Measurements from ENCODE around the gene XRCC4. TPM values are rescaled to one million over a fixed set of nuclear protein-coding genes. Genes with fewer than 3 reads are reported as not detected.

Gene XRCC4
- polyA plus RNA-seq, 1 donor from 2014 or later: 22.9 TPM

DNA sequence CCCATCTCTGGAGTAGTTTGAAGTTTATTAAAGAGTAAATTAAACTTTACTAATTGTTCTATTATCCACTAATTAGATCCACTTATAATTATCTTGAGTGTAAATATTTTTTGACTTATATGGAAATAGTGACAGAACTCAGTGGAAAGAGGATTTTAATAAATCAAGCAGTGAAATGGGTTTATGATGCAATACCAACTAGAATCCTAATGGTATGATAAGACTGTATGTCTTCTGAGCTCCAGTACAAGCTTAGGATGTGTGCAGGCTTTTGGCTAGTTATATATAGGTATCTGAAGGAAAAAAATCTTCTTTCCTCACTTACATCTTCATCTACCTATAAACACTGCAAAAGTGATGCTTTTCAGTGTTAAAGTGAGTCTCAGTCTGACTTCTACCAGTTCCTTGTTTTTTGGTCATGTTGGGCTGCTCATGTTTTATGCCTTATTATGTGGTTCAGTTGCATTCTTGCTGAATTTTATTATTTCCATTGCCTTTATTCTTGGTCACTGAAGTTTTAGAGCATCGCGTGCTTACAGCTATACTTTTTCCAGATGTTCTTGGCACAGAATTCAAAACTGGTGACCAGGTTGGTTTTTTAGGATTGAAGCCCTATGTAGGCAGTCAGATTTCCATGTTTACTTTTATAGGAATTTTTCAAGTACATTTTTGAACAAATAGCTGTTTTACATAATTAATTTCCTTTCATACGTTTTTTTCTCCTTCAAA, 30.5 kb downstream of the XRCC4 start:
- Histone ChIP-seq H3K9me3 (ENCODE audit: low read length) (no peaks in the 10 kb centered on the region), H3K4me3 (ENCODE audit: low read length) (no peak overlapping the region), H3K27ac (ENCODE audit: low read length) (no peak overlapping the region), H3K79me2 (replicated peaks; ENCODE audit: insufficient read depth, low read length) (no peaks in the 10 kb centered on the region), H3F3A (ENCODE audit: insufficient read depth, low read length, poor library complexity, severe bottlenecking) (no peaks in the 10 kb centered on the region), H3K9me2 (ENCODE audit: insufficient read depth, low read length) (no peaks in the 10 kb centered on the region), H3K36me3 (ENCODE audit: insufficient read depth, low read length) (no peaks in the 10 kb centered on the region), H3K4me2 (ENCODE audit: low read length) (no peak overlapping the region), H4K20me1 (ENCODE audit: insufficient read depth) (no peaks in the 10 kb centered on the region), H3K9ac (ENCODE audit: low read length) (no peak overlapping the region), H3K27me3 (ENCODE audit: insufficient read depth, low read depth, low read length) (no peaks in the 10 kb centered on the region), H2AFZ (ENCODE audit: low read depth, low read length) (no peak overlapping the region)
- TF ChIP-seq MXI1 (conservative IDR thresholded peaks at IDR 0.05; ENCODE audit: poor library complexity, severe bottlenecking) (no peak), POLR2AphosphoS5 (IDR thresholded peaks at IDR 0.05) (no peak), SMC3 (conservative IDR thresholded peaks at IDR 0.05; ENCODE audit: poor library complexity) (no peak)

DNA sequence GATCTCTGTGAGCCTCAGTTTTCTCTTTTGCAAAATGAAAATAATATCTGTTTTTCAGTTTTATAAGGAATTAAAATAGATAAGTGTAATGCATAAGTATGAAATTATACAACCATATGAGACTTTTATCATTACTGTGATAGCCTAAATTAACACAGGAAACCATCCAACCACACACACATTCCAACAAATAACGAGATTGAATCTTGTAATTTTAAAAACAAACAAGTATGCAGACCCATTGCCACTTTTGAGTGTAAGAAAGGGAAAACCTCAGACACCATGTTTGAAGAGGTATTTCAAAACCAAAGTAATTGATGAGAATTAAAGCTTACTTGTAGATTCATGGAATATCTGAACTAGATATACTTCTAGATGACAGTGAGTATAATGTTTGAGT, 32.0 kb downstream of the XRCC4 start:
- H3K79me2 ChIP-seq (replicated peaks; ENCODE audit: insufficient read depth, low read length): no peaks in the 10 kb centered on the region
- H3K9ac ChIP-seq (ENCODE audit: low read length): no peak overlapping the region
- no peak overlapping the region for H3K27ac ChIP-seq (ENCODE audit: low read length)
- no peaks in the 10 kb centered on the region for H3K9me2 ChIP-seq (ENCODE audit: insufficient read depth, low read length)
- H3F3A ChIP-seq (ENCODE audit: insufficient read depth, low read length, poor library complexity, severe bottlenecking): no peaks in the 10 kb centered on the region
- H3K27me3 ChIP-seq (ENCODE audit: insufficient read depth, low read depth, low read length): no peaks in the 10 kb centered on the region
- H3K9me3 ChIP-seq (ENCODE audit: low read length): no peaks in the 10 kb centered on the region
- H3K36me3 ChIP-seq (ENCODE audit: insufficient read depth, low read length): no peaks in the 10 kb centered on the region
- H4K20me1 ChIP-seq (ENCODE audit: insufficient read depth): no peaks in the 10 kb centered on the region
- TF ChIP-seq SMC3 (conservative IDR thresholded peaks at IDR 0.05; ENCODE audit: poor library complexity): no peak
- no peak for TF ChIP-seq MXI1 (conservative IDR thresholded peaks at IDR 0.05; ENCODE audit: poor library complexity, severe bottlenecking)
- TF ChIP-seq TAF1 (IDR thresholded peaks at IDR 0.05; ENCODE audit: low read depth): no peak
- no peak for TF ChIP-seq POLR2AphosphoS5 (IDR thresholded peaks at IDR 0.05)
- no peak for TF ChIP-seq EZH2 (IDR thresholded peaks at IDR 0.05; ENCODE audit: borderline replicate concordance, insufficient read depth, low read length, poor library complexity, severe bottlenecking)
- no peak for TF ChIP-seq EP300 (conservative IDR thresholded peaks at IDR 0.05; ENCODE audit: poor library complexity, severe bottlenecking)
- TF ChIP-seq RAD21 (conservative IDR thresholded peaks at IDR 0.05): no peak
- TF ChIP-seq, protein P1, sequence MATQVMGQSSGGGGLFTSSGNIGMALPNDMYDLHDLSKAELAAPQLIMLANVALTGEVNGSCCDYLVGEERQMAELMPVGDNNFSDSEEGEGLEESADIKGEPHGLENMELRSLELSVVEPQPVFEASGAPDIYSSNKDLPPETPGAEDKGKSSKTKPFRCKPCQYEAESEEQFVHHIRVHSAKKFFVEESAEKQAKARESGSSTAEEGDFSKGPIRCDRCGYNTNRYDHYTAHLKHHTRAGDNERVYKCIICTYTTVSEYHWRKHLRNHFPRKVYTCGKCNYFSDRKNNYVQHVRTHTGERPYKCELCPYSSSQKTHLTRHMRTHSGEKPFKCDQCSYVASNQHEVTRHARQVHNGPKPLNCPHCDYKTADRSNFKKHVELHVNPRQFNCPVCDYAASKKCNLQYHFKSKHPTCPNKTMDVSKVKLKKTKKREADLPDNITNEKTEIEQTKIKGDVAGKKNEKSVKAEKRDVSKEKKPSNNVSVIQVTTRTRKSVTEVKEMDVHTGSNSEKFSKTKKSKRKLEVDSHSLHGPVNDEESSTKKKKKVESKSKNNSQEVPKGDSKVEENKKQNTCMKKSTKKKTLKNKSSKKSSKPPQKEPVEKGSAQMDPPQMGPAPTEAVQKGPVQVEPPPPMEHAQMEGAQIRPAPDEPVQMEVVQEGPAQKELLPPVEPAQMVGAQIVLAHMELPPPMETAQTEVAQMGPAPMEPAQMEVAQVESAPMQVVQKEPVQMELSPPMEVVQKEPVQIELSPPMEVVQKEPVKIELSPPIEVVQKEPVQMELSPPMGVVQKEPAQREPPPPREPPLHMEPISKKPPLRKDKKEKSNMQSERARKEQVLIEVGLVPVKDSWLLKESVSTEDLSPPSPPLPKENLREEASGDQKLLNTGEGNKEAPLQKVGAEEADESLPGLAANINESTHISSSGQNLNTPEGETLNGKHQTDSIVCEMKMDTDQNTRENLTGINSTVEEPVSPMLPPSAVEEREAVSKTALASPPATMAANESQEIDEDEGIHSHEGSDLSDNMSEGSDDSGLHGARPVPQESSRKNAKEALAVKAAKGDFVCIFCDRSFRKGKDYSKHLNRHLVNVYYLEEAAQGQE (IDR thresholded peaks at IDR 0.05; ENCODE audit: borderline replicate concordance): no peak
- TF ChIP-seq, protein P2, sequence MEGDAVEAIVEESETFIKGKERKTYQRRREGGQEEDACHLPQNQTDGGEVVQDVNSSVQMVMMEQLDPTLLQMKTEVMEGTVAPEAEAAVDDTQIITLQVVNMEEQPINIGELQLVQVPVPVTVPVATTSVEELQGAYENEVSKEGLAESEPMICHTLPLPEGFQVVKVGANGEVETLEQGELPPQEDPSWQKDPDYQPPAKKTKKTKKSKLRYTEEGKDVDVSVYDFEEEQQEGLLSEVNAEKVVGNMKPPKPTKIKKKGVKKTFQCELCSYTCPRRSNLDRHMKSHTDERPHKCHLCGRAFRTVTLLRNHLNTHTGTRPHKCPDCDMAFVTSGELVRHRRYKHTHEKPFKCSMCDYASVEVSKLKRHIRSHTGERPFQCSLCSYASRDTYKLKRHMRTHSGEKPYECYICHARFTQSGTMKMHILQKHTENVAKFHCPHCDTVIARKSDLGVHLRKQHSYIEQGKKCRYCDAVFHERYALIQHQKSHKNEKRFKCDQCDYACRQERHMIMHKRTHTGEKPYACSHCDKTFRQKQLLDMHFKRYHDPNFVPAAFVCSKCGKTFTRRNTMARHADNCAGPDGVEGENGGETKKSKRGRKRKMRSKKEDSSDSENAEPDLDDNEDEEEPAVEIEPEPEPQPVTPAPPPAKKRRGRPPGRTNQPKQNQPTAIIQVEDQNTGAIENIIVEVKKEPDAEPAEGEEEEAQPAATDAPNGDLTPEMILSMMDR (IDR thresholded peaks at IDR 0.05; ENCODE audit: poor library complexity, severe bottlenecking): no peak
- no peak overlapping the region for H3K4me2 ChIP-seq (ENCODE audit: low read length)
- no peak overlapping the region for H3K4me3 ChIP-seq (ENCODE audit: low read length)
- no peak overlapping the region for H2AFZ ChIP-seq (ENCODE audit: low read depth, low read length)
